ENCODE results near the gene SNPH.

Gene SNPH

DNA sequence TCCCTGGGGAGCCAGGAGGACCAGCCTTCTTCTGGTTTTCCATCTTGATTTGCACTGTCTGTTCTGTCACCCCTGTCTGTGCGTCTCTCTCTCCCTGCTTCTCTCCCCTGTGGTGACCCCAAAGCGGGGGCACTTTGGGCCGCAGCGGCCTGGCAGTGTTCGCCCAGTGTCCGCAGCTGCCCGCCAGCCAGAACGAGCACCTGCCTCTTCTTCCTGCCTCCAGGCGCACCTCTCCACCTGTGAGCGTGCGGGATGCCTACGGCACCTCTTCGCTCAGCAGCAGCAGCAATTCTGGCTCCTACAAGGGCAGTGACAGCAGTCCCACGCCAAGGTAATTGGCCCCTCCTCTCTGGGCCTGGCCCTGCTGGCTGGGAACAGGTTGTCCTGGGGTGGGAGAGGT is 30.8 kb downstream of the SNPH start:
- Histone ChIP-seq H3K27ac (no peak overlapping the region), H3K4me3 (no peak overlapping the region), H3K36me3 (no peaks in the 10 kb centered on the region), H3K4me2 (no peak overlapping the region), H4K20me1 (no peaks in the 10 kb centered on the region), H3K4me1 (peaks cover 11% of the 10 kb centered on the region), H3K27me3 (no peaks in the 10 kb centered on the region), H3K9ac (no peak overlapping the region), H3K9me3 (no peaks in the 10 kb centered on the region)
- no peak for TF ChIP-seq Cebpa-rat (IDR thresholded peaks at IDR 0.05)

DNA sequence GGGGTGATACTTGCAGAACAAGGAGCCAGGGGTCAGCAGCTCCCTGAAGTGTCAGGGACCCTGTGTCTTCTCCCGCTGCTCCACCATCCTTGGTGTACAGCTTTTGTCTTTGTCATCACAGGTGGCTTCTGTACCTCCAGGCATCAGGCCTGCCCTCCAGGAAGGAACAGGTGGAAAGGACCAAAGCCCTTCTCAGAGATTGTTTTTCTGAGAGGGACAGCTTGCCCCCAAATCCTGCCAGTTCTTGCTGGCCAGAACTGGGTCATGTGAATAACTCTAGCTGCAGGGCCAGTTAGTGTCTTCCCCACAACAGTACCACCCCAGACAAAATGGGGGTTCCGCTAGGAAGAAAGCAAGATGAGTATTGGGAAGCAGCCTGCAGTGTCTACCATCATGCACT is 31.4 kb downstream of the SNPH start:
- TF ChIP-seq Cebpa-rat (IDR thresholded peaks at IDR 0.05) = no peak
- Histone ChIP-seq H3K9ac (no peak overlapping the region), H3K4me2 (no peak overlapping the region), H4K20me1 (no peaks in the 10 kb centered on the region), H3K9me3 (no peaks in the 10 kb centered on the region), H3K4me1 (peaks cover 12% of the 10 kb centered on the region), H3K27ac (no peak overlapping the region), H3K4me3 (no peak overlapping the region), H3K27me3 (no peaks in the 10 kb centered on the region), H3K36me3 (no peaks in the 10 kb centered on the region)

DNA sequence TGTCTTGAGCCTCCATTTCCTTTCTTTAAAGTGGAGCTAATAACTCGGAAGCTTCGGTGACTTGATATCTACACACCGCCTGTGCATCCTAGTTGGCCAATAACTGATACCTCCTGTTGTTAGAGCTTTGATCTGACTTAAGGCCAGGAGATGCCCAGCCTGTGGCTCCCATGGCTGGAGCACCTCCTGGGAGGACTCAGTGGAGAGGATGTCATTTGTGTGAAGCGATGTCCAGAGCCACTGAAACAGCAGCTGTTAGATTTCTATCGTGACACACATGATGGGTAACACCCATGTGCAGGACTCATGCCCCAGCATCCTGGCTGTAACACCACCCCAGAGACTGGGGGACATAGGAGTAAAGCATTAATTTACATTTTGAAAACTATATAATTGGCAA is 32.1 kb downstream of the SNPH start:
- no peak for TF ChIP-seq Cebpa-rat (IDR thresholded peaks at IDR 0.05)
- no peaks in the 10 kb centered on the region for H4K20me1 ChIP-seq
- peaks cover 19% of the 10 kb centered on the region for H3K4me1 ChIP-seq
- H3K4me2 ChIP-seq = no peak overlapping the region
- H3K9me3 ChIP-seq = no peaks in the 10 kb centered on the region
- H3K36me3 ChIP-seq = no peaks in the 10 kb centered on the region
- H3K9ac ChIP-seq = no peak overlapping the region
- no peak overlapping the region for H3K4me3 ChIP-seq
- no peaks in the 10 kb centered on the region for H3K27me3 ChIP-seq
- H3K27ac ChIP-seq = no peak overlapping the region

DNA sequence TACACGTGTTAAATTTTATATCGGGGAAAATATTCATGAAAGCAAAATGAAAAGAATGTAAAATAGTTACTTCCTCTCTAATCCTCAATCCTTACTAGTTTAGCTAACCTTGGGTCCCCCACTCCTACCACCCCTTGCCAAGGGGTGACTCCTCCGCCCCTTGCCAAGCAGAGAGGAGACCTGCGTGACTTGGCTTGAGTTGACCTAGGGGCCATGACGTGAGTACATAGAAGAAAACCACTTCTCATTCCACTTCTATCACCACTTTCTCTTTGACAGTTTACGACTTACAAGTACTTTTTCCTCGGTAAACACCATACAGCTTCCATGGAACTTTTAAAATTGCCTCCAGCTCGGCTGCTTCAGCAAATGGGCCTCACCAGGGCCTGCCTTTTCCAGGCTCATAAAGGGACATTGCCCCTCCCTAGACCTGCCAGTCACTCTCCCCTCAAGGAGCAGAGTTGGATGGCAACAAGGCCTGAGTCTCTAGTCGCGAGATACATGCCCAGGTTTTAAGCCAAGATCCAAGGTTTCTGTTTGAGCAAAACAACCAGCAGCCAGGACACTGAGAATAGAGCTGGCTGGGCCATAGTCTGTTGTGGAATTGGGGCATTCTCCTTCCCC is 32.9 kb downstream of the SNPH start:
- no peak for TF ChIP-seq Cebpa-rat (IDR thresholded peaks at IDR 0.05)
- H3K4me1 ChIP-seq = peaks cover 23% of the 10 kb centered on the region
- H3K4me2 ChIP-seq = no peak overlapping the region
- no peaks in the 10 kb centered on the region for H3K27me3 ChIP-seq
- no peak overlapping the region for H3K9ac ChIP-seq
- no peaks in the 10 kb centered on the region for H3K9me3 ChIP-seq
- no peaks in the 10 kb centered on the region for H4K20me1 ChIP-seq
- H3K27ac ChIP-seq = no peak overlapping the region
- no peaks in the 10 kb centered on the region for H3K36me3 ChIP-seq
- no peak overlapping the region for H3K4me3 ChIP-seq

DNA sequence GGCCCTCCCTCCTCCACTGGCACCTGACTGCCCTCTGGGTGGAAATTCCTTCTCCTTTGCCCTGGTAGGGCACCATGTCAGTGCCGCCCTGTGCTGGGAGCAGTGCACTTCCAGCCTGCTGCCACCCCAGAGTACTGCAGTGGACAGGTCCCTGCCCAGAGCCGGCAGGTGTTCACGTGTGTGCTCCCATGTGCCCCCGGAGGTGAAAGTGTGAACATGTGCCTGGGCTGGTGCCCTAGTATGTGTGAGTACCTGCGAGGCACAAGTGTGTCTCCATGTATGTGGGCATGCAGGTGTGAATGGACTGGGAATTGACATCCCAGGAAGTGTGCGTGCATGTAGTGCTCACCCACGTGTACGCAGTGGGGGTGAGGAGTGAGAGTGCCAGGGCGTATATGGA is 33.4 kb downstream of the SNPH start:
- H3K27me3 ChIP-seq = no peaks in the 10 kb centered on the region
- no peak overlapping the region for H3K27ac ChIP-seq
- H3K4me3 ChIP-seq = no peak overlapping the region
- no peak for TF ChIP-seq Cebpa-rat (IDR thresholded peaks at IDR 0.05)
- no peaks in the 10 kb centered on the region for H3K36me3 ChIP-seq
- peaks cover 23% of the 10 kb centered on the region for H3K4me1 ChIP-seq
- no peaks in the 10 kb centered on the region for H3K9me3 ChIP-seq
- no peaks in the 10 kb centered on the region for H4K20me1 ChIP-seq
- H3K9ac ChIP-seq = no peak overlapping the region
- H3K4me2 ChIP-seq = no peak overlapping the region

DNA sequence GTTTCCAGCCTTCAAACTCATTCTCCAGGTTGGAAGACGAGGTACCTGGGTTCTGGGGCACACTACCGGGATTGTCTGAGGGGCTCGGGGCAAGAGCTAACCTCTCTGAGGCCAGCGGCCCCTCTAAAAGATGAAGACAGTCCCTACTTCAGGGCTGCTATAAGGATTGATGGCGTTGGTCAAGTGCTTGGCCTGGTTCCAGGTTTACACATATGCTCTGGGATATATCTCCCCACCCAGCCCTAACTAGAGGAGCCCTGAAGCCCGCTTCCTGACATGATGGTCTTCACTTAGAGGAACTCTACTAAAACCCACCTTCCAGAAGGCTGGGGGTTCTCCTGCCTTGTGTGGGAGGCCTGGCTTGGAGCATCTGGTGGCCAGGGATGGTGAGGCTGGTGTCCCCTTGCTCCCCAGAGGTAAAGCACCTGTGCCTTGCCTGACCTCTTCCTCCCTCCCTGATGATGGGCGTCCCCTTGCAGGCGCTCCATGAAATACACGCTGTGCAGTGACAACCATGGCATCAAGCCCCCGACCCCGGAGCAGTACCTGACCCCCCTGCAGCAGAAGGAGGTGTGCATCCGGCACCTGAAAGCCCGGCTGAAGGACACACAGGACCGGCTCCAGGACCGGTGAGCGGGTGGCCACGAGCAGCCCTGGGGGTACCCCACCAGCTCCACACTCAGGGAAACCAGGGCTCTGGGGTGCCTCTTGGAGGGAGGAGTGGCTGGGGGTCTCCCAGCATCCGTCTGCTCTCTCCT is 34.2 kb downstream of the SNPH start:
- TF ChIP-seq Cebpa-rat (IDR thresholded peaks at IDR 0.05) = no peak
- Histone ChIP-seq H4K20me1 (no peaks in the 10 kb centered on the region), H3K27ac (peak overlapping the region; percentile 62), H3K36me3 (no peaks in the 10 kb centered on the region), H3K4me2 (peak overlapping the region; percentile 48), H3K9me3 (no peaks in the 10 kb centered on the region), H3K4me3 (no peak overlapping the region), H3K27me3 (no peaks in the 10 kb centered on the region), H3K4me1 (peaks cover 23% of the 10 kb centered on the region), H3K9ac (peak overlapping the region; percentile 30; the same call in 1 of the 2 replicates)

DNA sequence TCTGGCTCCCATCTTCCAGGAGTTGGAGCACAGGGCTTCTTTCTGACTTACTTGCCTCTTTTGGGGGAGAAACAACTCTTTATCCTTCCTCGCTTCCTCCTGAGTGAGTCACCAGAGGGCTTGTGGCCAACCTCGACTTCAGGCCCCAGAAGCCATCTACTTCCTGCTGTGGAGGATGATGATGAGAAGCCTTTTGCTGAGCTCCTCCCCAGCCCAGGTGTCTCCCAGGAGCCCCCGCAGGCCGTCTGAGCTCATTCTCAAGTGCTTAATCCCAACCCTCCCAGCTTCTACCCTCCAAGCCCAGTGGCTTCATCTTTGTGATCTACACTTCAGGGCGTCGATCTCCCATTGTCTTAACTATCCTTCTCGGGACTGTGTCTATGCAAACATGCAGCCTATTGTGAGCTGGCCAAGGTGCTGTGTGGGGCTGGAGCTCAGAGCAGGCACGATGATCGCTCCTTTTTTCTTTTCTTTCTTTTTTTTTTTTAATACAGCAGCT is 35.0 kb downstream of the SNPH start:
- H3K27ac ChIP-seq = peak overlapping the region; percentile 62

DNA sequence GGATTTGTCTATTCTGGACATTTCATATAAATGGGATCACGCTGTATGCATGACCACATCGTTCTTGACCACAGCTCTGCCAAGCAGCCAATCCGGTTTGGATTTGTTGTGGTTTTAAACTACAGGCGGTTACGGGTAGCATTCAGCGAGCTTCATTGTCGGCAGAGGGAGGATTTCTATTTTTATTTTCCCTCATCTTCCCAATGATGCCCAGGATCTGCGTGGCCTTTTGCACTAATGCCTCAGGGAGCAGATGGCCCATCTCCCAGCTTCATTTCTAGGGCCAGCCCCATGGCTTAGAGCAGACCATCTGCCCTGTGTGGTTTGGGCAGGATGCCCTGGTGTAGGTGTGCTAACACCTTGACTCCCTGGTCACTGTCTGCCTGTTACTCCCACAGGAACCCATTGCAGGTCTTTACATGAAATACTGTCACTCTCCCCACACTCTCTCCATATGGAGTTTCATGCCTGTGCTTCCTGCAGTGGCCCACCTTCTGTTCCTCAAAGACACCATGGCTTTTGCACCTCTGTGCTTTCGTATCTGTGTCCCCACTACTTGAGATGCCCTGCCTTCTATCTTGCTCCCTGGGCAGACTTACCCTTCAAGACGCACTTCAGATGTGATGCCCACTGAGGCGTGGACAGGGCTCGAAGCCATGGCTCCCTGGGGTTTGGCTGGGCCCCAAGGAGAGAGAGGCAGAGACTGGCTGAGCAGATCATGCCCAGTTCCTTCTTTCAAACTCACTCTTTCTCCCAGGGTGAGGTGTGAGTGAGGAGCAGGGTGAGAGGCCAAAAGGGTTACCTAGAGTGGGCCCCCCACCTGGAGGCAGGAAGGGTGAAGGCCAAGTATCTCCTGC is 36.8 kb downstream of the SNPH start:
- Histone ChIP-seq H4K20me1 (no peaks in the 10 kb centered on the region), H3K4me3 (no peak overlapping the region), H3K4me1 (peaks cover 23% of the 10 kb centered on the region), H3K27ac (no peak overlapping the region), H3K9ac (no peak overlapping the region), H3K9me3 (no peaks in the 10 kb centered on the region), H3K27me3 (no peaks in the 10 kb centered on the region), H3K36me3 (no peaks in the 10 kb centered on the region), H3K4me2 (peak overlapping the region; percentile 64)
- no peak for TF ChIP-seq Cebpa-rat (IDR thresholded peaks at IDR 0.05)

More for the DNA sequence above, 35.0 kb downstream of the SNPH start:
- Histone ChIP-seq H3K9me3 (no peaks in the 10 kb centered on the region), H3K4me1 (peaks cover 23% of the 10 kb centered on the region), H3K4me3 (no peak overlapping the region), H4K20me1 (no peaks in the 10 kb centered on the region), H3K27me3 (no peaks in the 10 kb centered on the region), H3K9ac (peak overlapping the region; percentile 30; the same call in 1 of the 2 replicates), H3K36me3 (no peaks in the 10 kb centered on the region), H3K4me2 (peak overlapping the region; percentile 48)
- no peak for TF ChIP-seq Cebpa-rat (IDR thresholded peaks at IDR 0.05)

DNA sequence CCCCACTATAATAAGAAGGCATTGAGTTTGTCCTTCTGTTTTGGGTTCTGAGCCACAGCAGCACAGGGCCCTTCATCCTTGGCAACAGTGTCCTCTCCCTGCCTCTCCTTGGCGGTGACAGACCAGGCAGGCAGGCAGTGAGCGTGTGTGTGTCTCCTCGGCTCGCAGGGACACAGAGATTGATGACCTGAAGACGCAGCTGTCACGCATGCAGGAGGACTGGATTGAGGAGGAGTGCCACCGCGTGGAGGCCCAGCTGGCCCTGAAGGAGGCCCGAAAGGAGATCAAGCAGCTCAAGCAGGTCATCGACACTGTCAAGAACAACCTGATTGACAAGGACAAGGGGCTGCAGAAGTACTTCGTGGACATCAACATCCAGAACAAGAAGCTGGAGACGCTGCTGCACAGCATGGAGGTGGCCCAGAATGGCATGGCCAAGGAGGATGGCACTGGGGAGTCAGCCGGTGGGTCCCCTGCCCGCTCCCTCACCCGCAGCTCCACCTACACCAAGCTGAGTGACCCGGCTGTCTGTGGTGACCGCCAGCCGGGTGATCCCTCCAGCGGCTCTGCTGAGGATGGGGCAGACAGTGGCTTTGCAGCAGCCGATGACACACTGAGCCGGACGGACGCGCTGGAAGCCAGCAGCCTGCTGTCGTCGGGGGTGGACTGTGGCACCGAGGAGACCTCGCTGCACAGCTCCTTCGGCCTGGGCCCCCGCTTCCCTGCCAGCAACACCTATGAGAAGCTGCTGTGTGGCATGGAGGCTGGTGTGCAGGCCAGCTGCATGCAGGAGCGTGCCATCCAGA is 38.8 kb downstream of the SNPH start:
- Histone ChIP-seq H4K20me1 (no peaks in the 10 kb centered on the region), H3K27ac (no peak overlapping the region), H3K36me3 (no peaks in the 10 kb centered on the region), H3K4me3 (no peak overlapping the region), H3K9me3 (no peaks in the 10 kb centered on the region), H3K4me1 (peaks cover 23% of the 10 kb centered on the region), H3K9ac (no peak overlapping the region), H3K4me2 (no peak overlapping the region), H3K27me3 (no peaks in the 10 kb centered on the region)
- no peak for TF ChIP-seq Cebpa-rat (IDR thresholded peaks at IDR 0.05)
